Subcutaneous abdominal adipose tissue (tissue), 5 donors: ENCODE results near the gene PHACTR2.

Source experiments
- H3K27ac ChIP-seq: one replicate; pipeline ENCODE4 v1.7.0; 2013; ENCODE audit warnings: low read depth, mild to moderate bottlenecking, inconsistent platforms, low read length, moderate library complexity
- H3K27me3 ChIP-seq, 5 donors: one replicate each; pipeline ENCODE4 v1.7.0; 2013; ENCODE audit warnings: low read length in 5 of 5, inconsistent platforms in 1 of 5; ENCODE audit not compliant: control insufficient read depth in 5 of 5, insufficient read depth in 4 of 5
- H3K36me3 ChIP-seq, 5 donors: one replicate each; pipeline ENCODE4 v1.7.0; 2013; ENCODE audit warnings: low read length in 5 of 5; ENCODE audit not compliant: control insufficient read depth in 5 of 5, insufficient read depth in 5 of 5
- H3K4me1 ChIP-seq, 5 donors: one replicate each; pipeline ENCODE4 v1.7.0; 2013; ENCODE audit warnings: low read length in 5 of 5, mild to moderate bottlenecking in 3 of 5, moderate library complexity in 1 of 5; ENCODE audit not compliant: control insufficient read depth in 5 of 5, insufficient read depth in 5 of 5
- H3K4me3 ChIP-seq, 5 donors: one replicate each; pipeline ENCODE4 v1.7.0; 2013; ENCODE audit warnings: low read length in 5 of 5, low read depth in 1 of 5
- H3K9ac ChIP-seq, 5 donors: one replicate each; pipeline ENCODE4 v1.7.0; 2013; ENCODE audit warnings: low read length in 5 of 5, mild to moderate bottlenecking in 4 of 5, moderate library complexity in 3 of 5
- H3K9me3 ChIP-seq, 5 donors: one replicate each; pipeline ENCODE4 v1.7.0; 2013; ENCODE audit warnings: low read length in 5 of 5; ENCODE audit not compliant: control insufficient read depth in 5 of 5
- donor health status: healthy.
- donor health status: healthy.
- donor health status: healthy.
- donor health status: healthy.
- donor health status: healthy.

Gene PHACTR2

DNA sequence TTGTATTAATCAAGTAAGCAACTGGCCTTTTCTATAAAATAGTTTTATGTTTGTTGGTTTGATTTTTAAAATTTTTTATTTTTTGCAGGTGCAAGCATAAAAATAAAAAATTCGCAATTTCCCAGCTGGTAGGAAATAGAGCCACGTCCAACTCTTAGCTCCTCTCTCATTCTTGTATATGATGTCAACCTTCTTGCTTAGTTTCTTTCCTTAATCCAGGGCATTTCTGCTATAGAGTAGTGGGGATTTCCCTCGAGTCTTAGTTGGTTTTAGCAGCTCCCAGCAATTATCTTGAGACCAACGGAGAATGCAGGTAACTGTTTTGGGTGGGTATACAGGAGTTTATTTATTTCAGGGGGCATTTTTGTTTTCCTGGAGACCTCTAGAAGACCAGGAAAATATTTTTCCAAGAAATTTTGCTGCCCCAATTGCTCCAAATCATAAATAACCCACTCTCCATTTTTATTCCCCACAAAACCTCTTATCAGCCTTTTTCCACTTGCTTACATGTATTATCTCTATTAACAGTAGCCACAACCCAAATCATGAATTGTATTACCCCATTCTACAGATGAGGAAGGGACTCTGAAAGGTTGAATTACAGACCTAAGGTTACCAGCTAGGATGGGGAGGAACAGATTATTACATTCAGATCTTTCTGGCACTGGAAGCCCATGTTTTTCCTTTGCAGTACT, 18.4 kb downstream of the PHACTR2 start:
- H3K27ac ChIP-seq, result no peak overlapping the region
- no peak overlapping the region for H3K4me3 ChIP-seq
- H3K4me1 ChIP-seq, result peaks cover 6 to 67% (median 52%) of the 10 kb centered on the region in 5 donors
- no peaks in the 10 kb centered on the region for H3K36me3 ChIP-seq
- H3K9me3 ChIP-seq, result no peaks in the 10 kb centered on the region
- H3K27me3 ChIP-seq, result no peaks in the 10 kb centered on the region
- H3K9ac ChIP-seq, result no peak overlapping the region

DNA sequence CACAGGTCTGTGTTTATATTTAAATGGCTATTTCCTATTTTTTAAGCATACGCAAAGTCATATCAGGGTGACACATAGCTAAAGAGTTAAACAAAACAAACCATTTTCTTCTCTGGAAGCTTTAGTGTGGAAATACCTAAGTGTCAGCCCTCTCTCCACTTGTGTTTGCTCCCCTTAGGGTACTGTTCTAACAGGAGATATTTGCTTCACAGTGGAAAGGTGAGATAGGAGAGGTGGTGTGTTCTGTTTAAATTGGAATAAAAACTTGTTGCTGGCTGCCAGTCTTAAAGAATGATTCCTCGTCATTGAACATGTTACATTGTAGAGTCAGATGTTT, 18.9 kb downstream of the PHACTR2 start:
- no peaks in the 10 kb centered on the region for H3K9me3 ChIP-seq
- peaks cover 6 to 73% (median 54%) of the 10 kb centered on the region in 5 donors for H3K4me1 ChIP-seq
- H3K27me3 ChIP-seq, result no peaks in the 10 kb centered on the region
- no peaks in the 10 kb centered on the region for H3K36me3 ChIP-seq
- H3K9ac ChIP-seq, result no peak overlapping the region
- H3K4me3 ChIP-seq, result no peak overlapping the region
- H3K27ac ChIP-seq, result no peak overlapping the region

DNA sequence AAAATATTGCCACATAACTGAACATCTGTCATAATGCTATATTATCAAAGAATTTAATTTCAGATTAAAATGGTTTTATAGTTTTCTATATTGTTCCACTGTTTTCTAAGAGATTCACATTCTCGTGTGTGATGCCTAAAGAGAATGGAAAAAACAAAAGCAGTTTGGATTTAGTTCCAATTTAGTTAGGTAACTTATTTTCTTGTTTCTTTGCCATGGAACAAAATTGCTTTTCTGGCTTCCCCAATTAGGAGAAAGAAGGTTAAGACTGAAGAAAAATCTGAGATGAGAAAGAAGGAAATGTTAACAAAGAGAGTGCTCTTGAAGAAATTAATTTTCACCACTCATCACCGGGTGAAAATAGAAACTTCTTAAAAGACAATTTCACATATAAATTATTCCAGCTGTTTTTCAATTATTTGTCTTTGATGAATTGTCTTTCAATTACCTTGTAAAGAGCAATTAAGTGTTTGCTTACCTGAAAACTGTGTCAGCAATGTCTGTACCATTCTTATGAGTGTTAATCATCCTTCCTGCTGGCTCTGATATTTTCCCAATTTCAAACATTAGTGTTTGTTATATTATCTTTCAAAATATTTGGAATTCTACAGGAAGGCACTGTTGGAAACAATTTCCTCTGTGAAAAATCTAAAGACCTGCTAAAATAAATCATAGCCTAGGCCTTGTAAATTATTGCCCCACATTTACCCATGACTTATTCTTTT, 19.5 kb downstream of the PHACTR2 start:
- H3K4me3 ChIP-seq, result no peak overlapping the region
- H3K4me1 ChIP-seq, result peaks cover 6 to 69% (median 50%) of the 10 kb centered on the region in 5 donors
- H3K27ac ChIP-seq, result peak overlapping the region; percentile 1
- H3K9me3 ChIP-seq, result no peaks in the 10 kb centered on the region
- no peaks in the 10 kb centered on the region for H3K27me3 ChIP-seq
- no peaks in the 10 kb centered on the region for H3K36me3 ChIP-seq
- no peak overlapping the region for H3K9ac ChIP-seq

DNA sequence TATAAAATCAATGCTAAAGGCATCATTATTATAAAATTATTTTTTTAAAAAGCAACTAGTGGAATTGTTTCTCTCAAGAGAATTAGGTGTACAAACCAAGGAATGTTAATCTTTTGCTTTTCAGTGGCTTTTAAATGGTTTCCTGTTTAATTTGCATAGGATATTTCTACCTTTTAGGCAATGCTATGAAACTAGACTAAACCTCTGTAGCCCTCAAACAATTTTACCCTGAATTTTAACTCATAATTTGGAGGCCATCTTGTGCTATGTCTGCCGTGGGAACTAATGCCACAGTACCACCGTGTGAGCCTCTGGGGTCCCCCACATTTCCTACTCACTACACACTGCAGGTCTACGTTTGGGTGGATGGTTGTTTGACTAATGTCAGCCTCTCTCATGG, 20.6 kb downstream of the PHACTR2 start:
- Histone ChIP-seq H3K36me3 (no peaks in the 10 kb centered on the region), H3K4me3 (no peak overlapping the region), H3K4me1 (peaks cover 6 to 69% (median 51%) of the 10 kb centered on the region in 5 donors), H3K27me3 (no peaks in the 10 kb centered on the region), H3K9me3 (no peaks in the 10 kb centered on the region), H3K9ac (no peak overlapping the region), H3K27ac (no peak overlapping the region)

DNA sequence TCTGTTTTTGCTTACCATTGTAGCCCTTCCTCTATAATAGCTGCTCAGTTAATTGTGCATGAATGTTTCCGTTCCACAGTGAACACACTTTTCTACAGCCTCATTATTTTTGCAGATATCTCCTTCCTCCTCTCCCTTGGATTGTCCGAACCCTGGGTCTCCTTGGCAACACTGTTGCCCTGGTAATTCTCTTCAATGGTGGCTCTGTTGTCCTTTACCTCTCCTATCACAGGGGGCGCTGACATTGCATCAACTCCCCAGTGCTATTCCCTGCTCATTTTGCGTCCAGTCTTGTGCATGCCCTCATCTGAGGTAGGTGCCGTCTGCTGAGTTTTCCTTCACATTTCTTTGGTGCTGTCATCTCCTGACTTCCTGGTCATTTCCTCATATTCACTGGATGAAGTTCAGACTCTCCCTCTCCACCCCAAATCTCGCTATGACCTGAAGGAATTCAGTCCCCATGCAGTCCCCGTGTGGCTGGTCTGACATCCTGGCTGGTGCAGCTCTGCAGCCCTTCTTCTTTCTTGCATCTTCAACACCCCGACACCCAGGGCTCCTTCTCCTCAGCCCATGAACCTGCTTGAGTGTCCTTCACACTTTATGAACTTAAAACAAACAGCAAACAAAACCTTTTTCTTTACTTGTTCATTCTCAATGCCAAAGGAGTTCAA, 21.1 kb downstream of the PHACTR2 start:
- Histone ChIP-seq H3K9me3 (no peaks in the 10 kb centered on the region), H3K27ac (no peak overlapping the region), H3K36me3 (no peaks in the 10 kb centered on the region), H3K4me1 (peaks cover 6 to 67% (median 51%) of the 10 kb centered on the region in 5 donors), H3K27me3 (no peaks in the 10 kb centered on the region), H3K9ac (no peak overlapping the region), H3K4me3 (no peak overlapping the region)

DNA sequence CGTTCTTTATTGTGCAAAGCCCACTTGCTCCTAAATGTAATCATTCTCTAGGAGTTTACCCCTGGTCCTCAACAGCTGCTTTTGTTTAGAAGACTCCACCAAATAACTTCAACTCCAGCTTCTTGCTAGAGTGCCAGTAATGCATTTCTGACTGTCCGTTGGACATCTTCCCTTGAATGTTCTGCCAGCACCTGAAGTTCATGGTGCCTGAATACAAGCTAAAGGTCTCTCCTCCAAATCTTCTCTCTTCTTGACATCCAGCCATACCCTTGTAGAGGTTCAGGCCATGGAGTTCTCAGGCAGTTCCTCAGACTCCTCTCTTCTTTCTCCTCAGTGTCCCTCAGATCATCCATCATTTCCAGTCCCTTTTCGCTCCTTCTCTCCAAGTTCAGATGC, 21.7 kb downstream of the PHACTR2 start:
- Histone ChIP-seq H3K36me3 (no peaks in the 10 kb centered on the region), H3K4me1 (peaks cover 6 to 66% (median 51%) of the 10 kb centered on the region in 5 donors), H3K4me3 (no peak overlapping the region), H3K9me3 (no peaks in the 10 kb centered on the region), H3K27ac (no peak overlapping the region), H3K27me3 (no peaks in the 10 kb centered on the region), H3K9ac (no peak overlapping the region)

DNA sequence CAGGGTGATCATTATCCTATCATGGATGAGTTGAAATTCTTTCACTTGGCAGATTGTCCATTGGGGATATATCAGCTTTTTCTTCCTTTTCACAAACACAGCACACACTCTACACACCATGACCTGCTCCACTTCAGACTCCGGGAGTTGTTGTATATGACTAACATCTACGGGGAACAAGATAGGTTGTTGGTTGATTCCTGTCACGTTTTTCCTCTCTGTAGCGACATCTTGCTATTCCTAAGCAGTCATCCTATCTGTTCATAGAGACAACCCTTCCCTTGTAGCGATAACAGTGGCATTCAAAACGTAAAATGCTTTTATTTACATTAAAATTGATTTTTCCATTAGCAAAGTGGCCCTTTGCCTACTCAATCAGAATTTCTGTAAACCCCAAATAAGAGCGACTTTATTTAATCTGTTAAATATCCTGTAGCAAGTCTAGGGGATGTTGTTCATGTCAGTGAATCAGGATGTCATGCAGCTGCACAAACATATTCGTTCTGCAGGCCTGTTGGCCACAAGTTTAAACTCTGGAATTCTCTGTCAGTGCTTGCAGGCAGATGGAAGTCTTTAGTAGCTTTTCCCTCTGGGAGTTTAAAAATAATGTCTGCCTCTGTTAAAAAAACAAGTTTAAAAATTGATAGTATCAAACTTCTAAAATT, 23.1 kb downstream of the PHACTR2 start:
- Histone ChIP-seq H3K27ac (peak overlapping the region; percentile 55), H3K9me3 (no peaks in the 10 kb centered on the region), H3K4me1 (peaks cover 4 to 54% (median 43%) of the 10 kb centered on the region in 5 donors), H3K9ac (no peak overlapping the region), H3K4me3 (peak overlapping the region in 1 of 5 donors; percentile 17), H3K36me3 (no peaks in the 10 kb centered on the region), H3K27me3 (no peaks in the 10 kb centered on the region)

DNA sequence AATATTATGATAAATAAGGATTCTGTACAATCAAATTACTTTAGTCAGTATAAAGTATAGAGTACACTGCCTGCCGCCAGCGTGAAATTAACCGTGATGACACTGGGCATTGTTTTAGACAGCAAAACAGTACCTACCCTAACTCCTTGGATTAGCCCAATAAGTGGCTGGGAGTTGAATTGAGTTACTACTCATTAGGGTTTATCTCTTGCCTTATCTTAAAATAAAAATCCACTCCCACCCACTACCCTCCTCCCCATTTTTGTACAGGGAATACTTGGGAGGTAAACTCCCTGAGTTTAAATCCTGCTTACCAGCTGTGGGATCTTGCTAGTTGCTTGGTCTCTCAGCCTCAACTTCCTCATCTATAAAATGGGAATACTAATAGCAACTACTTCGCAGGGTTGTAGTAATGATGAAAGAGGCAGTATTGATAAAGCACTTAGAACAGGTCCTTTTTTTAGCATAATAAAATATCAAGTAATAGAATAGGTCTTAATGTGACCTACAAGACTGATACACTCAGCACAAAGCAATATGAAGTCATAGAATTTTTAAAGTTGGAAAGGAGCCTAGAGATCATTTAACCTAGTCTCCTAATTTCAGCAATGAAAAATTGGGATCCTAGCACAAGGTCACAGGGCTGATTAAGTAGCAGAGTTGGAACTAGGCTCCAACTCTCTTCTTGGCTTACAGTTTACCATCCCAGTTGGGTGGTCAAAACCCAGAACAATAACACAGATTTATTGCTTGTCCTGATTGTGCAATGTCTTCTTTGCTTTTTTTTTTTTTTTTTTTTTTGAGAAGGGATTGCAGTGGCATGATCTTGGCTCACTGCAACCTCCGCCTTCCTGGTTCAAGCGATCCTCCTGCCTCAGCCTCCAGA, 23.8 kb downstream of the PHACTR2 start:
- Histone ChIP-seq H3K27me3 (no peaks in the 10 kb centered on the region), H3K4me1 (peaks cover 4 to 47% (median 39%) of the 10 kb centered on the region in 5 donors), H3K9ac (no peak overlapping the region), H3K27ac (peak overlapping the region; percentile 55), H3K4me3 (no peak overlapping the region), H3K9me3 (no peaks in the 10 kb centered on the region), H3K36me3 (no peaks in the 10 kb centered on the region)

DNA sequence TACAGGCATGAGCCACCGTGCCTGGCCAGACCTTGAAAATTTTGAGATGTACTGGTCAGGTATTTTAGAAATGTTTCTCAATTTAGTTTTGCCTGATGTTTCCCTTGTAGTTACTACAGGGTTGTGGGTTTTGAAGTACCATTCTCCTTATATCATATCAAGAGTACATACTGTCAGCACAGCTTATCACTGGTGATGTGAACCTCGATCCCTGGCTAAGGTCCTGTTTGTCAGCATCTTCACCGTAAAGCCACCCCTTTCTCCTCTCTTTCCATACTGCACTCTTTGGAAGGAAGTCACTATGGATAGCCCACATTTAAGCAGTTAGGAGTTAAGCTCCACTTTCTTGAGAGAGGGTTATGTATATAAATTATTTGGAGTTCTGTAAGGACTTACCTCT, 27.8 kb downstream of the PHACTR2 start:
- no peak overlapping the region for H3K27ac ChIP-seq
- H3K9me3 ChIP-seq, result no peaks in the 10 kb centered on the region
- no peaks in the 10 kb centered on the region for H3K36me3 ChIP-seq
- H3K9ac ChIP-seq, result no peak overlapping the region
- H3K27me3 ChIP-seq, result no peaks in the 10 kb centered on the region
- H3K4me3 ChIP-seq, result no peak overlapping the region
- H3K4me1 ChIP-seq, result peaks cover 2 to 16% (median 15%) of the 10 kb centered on the region in 5 donors
